Islet of Langerhans (tissue), 1 donor: ENCODE data around the gene POMT1.
"Not testable (repeated sequence)": the region's sequence is repeated elsewhere in the genome, so short reads cannot be mapped to it uniquely, and the experiment has no call there.

Source experiments
- FAIRE-seq: peaks from one replicate; lab custom pipeline; 2011; peaks lifted over from hg19 to GRCh38; lab: Jason Lieb, UNC

The POMT1 gene, protein sequence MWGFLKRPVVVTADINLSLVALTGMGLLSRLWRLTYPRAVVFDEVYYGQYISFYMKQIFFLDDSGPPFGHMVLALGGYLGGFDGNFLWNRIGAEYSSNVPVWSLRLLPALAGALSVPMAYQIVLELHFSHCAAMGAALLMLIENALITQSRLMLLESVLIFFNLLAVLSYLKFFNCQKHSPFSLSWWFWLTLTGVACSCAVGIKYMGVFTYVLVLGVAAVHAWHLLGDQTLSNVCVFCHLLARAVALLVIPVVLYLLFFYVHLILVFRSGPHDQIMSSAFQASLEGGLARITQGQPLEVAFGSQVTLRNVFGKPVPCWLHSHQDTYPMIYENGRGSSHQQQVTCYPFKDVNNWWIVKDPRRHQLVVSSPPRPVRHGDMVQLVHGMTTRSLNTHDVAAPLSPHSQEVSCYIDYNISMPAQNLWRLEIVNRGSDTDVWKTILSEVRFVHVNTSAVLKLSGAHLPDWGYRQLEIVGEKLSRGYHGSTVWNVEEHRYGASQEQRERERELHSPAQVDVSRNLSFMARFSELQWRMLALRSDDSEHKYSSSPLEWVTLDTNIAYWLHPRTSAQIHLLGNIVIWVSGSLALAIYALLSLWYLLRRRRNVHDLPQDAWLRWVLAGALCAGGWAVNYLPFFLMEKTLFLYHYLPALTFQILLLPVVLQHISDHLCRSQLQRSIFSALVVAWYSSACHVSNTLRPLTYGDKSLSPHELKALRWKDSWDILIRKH

DNA sequence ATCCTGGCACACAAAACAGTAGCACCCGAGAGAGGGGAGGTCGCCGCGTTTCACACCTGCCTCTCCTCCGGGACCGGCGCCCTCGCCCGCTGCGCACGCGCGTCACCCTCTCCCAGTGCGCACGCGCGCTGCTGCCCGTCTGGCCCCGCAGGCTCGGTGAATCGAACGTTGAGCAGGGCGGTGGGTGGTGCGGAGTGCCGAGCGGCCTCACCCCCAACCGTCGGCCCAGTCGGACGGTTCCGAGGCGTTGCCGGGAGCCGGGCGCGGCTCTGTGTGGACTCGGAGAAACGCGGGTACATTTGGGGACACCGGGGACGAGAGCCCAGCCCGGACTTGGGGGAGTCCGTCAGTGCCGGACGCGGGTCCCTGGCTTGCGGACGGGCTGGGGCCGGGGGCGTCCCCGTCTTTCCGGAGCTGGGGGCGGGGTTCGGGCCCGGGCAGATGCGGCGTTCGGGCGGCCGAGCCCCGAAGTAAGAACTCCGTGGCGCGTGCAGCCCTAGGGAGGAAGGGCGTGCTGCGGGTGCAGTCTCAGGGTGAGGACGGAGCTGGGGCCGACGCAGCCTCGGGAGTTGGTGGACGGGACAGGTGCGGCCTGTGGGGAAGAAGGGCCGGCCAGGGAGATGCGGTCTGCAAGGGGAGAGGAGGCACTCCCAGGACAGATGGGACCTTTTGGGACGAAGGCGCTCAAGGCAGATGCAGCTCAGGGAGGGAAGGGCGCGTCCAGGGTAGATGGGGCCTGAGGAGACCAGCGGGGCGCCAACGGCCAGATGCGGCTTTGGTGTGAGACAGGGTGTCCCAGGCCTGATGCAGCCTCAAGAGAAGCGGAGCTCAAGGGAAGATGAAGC is at the start of gene POMT1:
Gene POMT1, plus strand, starts transcription at position 138 of the 845 bp plus-strand sequence. CDS start 1,301 bp downstream, outside the sequence.
- FAIRE-seq, result no peak

DNA sequence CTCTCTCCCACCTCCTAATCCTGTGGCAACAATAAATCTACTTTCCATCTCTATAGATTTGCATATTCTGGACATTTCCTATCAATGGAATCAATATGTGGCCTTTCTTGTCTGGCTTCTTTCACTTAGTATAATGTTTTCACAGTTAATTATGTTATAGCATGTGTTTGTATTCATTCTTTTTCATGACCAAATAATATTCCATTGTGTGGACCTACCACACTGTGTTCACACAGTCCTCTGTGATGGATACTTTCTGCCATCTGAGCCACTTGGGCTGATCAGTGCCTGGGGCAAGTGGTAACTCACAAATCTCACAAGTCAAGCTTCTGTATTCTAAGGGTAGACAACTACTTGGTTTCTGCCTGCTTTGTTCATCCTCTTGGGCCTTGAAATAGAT is 48.7 kb upstream of the POMT1 start:
- no peak for FAIRE-seq

DNA sequence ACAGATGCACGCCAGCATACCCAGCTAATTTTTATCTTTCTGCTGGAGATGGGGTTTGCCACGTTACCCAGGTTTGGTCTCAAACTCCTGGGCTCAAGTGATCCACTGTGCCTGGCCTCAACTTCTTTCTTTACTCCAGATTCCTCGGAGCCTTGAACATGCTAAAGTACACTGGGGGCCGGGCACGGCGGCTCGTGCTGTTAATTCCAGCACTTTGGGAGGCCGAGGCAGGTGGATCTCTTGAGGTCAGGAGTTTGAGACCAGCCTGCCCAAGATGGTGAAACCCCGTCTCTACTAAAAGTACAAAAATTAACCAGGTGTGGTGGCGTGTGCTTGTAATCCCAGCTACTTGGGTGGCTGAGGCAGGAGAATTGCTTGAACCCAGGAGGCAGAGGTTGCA is 47.1 kb upstream of the POMT1 start:
- FAIRE-seq, result not testable (repeated sequence)

- FAIRE-seq, result no peak
Measured at GRCh38 chr9:131457746-131458145, 45.0 kb upstream of the POMT1 start.

GRCh38 chr9:131459056-131459455 is 43.7 kb upstream of the POMT1 start:
- FAIRE-seq, result no peak

DNA sequence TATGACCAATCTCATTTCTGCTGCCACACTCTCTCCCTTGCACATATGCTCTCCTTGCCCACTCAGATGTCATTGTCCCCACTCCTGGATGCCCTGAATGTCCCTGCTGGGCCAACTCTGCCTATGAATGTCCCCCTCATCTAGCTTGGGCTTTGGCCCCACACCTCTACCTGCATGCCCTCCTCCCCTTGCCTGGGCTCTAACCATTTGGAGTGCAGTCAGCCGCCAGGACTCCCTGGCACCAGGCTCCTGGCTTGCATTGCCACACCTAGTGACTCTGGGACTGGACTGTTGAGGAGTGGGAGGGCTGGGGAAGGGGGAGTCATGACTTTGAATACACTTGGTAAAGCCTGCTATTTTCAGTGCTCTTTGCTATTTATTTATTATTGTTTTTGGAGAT is 41.6 kb upstream of the POMT1 start:
- FAIRE-seq, result no peak

- FAIRE-seq, result no peak
Measured at GRCh38 chr9:131464354-131465000, 38.2 kb upstream of the POMT1 start.

GRCh38 chr9:131465401-131465800 is 37.3 kb upstream of the POMT1 start:
- no peak for FAIRE-seq

- FAIRE-seq, result no peak
Measured at GRCh38 chr9:131467214-131467935, 35.3 kb upstream of the POMT1 start.

DNA sequence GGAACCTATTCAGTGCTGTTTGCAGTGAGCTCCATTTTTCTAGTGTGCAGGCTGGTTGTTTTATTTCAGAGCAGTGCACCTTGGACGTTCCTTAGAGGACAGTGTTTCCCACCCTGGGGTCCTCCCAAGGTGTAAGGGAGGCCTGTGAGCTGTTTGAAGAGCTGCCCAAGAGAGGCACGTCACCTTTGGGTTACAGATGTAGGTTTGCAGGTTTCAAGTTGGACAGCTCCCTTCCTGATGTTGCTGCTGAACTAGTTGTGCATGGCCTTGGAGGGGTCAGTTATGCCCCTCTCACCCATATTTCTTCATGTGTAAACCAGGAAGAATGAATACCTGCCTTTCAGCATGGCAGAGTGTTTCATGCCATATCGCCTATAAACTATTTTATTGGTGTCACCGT is 34.7 kb upstream of the POMT1 start:
- no peak for FAIRE-seq

DNA sequence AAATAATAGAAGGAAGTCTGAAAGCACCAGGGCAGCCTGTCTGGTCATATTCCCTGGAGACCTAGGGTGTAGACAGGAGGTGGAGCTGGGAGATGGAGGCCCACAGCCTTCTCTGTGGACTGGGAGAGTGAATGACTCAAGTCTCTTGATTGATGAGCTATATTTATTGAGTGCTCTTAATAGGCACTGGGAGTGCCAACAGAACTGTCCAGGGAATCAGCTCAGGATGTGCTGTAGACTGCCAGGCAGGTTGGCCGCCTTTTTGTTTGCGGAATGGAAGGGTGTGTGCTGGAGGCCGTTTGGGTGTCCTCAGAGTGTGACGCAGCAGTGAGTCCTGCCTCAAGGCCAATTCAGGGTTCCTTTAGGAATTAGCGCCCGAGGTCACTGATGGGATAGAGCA is 33.4 kb upstream of the POMT1 start:
- FAIRE-seq, result no peak

DNA sequence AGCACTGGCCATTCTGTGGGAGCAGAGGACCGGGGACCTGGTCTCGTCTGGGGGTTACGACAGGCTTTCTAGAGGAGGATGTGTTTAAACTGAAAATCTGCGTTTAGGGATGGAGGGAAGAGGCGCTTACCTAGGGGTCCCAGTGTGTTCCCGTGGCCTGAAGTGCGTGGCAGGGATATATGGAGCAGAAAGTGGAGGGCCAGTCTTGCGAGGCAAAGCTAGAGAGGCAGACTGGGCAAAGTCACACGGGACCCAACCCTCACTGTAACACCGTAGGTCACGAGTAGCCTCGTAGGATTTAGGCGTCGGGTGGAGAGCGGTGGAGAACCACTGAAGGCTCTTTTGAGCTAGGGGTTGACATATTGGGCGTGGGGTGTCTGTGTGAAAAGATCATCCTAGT is 32.8 kb upstream of the POMT1 start:
- no peak for FAIRE-seq

DNA sequence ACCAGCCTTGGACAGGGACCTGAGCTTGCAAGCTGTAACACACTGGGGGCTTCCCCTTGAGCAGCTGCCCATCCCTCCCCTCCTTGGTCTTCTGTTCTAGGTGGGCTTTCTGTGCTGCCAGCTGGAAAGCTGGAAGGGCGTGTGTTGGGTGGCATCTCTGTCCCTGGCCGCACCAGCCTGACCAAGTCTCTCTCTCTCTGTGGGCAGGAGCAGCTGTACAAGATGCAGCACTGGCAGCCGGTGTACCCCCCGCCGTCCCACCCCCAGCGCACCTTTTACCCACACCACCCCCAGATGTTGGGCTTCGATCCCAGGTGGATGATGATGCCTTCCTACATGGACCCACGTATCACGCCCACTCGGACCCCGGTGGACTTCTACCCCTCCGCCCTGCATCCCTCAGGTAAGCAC is 32.1 kb upstream of the POMT1 start:
- FAIRE-seq, result no peak

DNA sequence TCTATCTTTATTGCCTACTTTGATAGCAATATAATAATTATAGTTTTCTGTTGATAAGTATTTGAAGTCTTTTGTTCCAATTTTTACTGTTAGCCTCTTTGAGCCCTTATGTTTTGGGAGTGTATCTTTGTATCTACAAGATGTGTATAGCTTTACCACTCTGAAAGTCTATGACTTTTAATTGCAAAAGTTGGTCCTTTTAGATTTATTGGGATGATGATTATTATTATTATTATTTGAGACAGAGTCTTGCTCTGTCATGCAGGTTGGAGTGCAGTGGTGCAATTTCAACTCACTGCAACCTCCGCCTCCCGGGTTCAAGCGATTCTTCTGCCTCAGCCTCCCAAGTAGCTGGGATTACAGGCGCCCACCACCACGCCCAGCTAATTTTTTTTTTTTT is 30.6 kb upstream of the POMT1 start:
- FAIRE-seq, result not testable (repeated sequence)

DNA sequence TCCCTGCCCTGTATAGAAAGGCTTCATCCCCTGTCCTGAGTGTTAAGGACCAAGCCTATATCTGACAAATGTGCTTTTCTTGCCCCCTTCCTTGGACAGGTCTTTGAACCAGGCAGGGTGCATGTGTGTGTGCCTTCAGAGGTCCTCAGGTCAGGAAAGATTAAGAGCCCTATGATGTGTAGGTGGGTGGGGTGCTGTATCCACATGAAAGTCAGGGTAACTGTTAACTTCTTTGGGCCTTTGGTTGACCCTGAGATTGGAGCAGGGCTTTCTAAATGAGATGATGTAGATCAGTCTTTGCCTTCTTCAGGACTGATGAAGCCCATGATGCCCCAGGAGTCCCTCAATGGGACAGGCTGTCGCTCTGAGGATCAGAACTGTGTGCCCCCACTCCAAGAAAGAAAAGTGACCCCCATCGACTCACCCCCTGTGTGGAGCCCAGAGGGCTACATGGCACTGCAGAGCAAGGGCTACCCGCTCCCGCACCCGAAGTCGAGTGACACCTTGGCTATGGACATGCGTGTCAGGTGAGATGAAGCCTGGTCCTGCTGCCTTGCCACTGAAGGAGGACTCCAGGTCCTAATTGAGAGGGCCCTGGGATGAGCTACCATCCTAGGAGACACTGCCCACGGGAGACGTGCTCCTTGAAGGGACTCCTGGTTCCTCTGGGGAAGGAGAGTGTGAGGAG is 29.4 kb upstream of the POMT1 start:
- FAIRE-seq, result no peak

GRCh38 chr9:131473891-131474290 is 28.8 kb upstream of the POMT1 start:
- no peak for FAIRE-seq

- FAIRE-seq, result no peak
Measured at GRCh38 chr9:131474711-131475110, 28.0 kb upstream of the POMT1 start.

GRCh38 chr9:131475111-131475955 is 27.4 kb upstream of the POMT1 start:
- no peak for FAIRE-seq

GRCh38 chr9:131475956-131476776 is 26.6 kb upstream of the POMT1 start:
- FAIRE-seq, result no peak
